Measurements from ENCODE around the gene CCSAP. TPM values are rescaled to one million over a fixed set of nuclear protein-coding genes. Genes with fewer than 3 reads are reported as not detected.

CCSAP gene
- total and polyA plus RNA-seq, 4 experiments from 2014 or later: 3.9 to 18.3 (median 10.8) TPM

- H3K36me3 Mint-ChIP-seq: no peaks in the 10 kb centered on the region
- no peaks in the 10 kb centered on the region for H3K4me1 ChIP-seq (ENCODE audit: insufficient read depth, low read length)
- ChIA-PET CTCF (ENCODE audit: partially characterized antibody) (no interaction called here), POLR2A (ENCODE audit: partially characterized antibody) (no interaction called here)
- no peaks in the 10 kb centered on the region for H3K4me1 Mint-ChIP-seq
- DNase-seq: no peak
- no peak overlapping the region for H3K27ac ChIP-seq (ENCODE audit: low read depth, low read length)
- H3K9me3 Mint-ChIP-seq: no peaks in the 10 kb centered on the region
- H3K9me3 ChIP-seq (ENCODE audit: control insufficient read depth in 1 of 2, low read length in 2 of 2): no peaks in the 10 kb centered on the region
- no peaks in the 10 kb centered on the region for H3K36me3 ChIP-seq (ENCODE audit: insufficient read depth, low read length)
- H3K27me3 ChIP-seq (ENCODE audit: insufficient read depth, low read length): no peaks in the 10 kb centered on the region
- H3K4me3 ChIP-seq (ENCODE audit: low read length in 2 of 2): no peak overlapping the region
- no peak overlapping the region for H3K4me3 Mint-ChIP-seq
- H3K27me3 Mint-ChIP-seq: peaks cover 1 to 3% of the 10 kb centered on the region in 2 donors
- intact Hi-C loops (cut with micrococcal nuclease): no loop called here
- H3K27ac Mint-ChIP-seq: no peak overlapping the region
Observed at GRCh38 chr1:229374485-229374884, 31.6 kb upstream of the CCSAP start.

DNA sequence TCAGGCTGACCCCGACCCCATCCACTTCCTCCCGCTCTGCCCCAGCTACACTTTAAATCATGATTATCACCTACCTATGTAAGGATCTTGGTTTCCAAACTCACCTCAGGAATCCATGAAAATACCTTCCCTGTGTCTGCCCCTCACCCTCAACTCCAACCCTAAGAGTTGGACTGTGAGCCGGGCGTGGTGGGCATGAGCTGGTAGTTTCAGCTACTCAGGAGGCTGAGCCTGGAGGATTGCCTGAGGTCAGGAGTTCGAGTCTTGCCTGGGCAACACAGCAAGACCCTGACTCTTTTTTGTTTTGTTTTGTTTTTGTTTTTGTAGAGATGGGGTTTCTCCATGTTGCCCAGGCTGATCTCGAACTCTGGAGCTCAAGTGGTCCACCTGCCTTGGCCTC is 30.5 kb upstream of the CCSAP start:
- no peaks in the 10 kb centered on the region for H3K27me3 ChIP-seq (ENCODE audit: insufficient read depth, low read length)
- DNase-seq: no peak
- Mint-ChIP-seq H3K4me1 (no peaks in the 10 kb centered on the region), H3K9me3 (no peaks in the 10 kb centered on the region), H3K4me3 (no peak overlapping the region), H3K36me3 (no peaks in the 10 kb centered on the region), H3K27ac (no peak overlapping the region), H3K27me3 (peaks cover 1 to 3% of the 10 kb centered on the region in 2 donors)
- H3K9me3 ChIP-seq (ENCODE audit: control insufficient read depth in 1 of 2, low read length in 2 of 2): no peaks in the 10 kb centered on the region
- H3K36me3 ChIP-seq (ENCODE audit: insufficient read depth, low read length): no peaks in the 10 kb centered on the region
- ChIA-PET POLR2A (ENCODE audit: partially characterized antibody) (no interaction called here), CTCF (ENCODE audit: partially characterized antibody) (interaction anchor here (1.1 kb wide), 1 partner anchor 15 kb away, joined by 3 read pairs; no protein-coding TSS in a partner anchor)
- H3K4me3 ChIP-seq (ENCODE audit: low read length in 2 of 2): no peak overlapping the region
- no peak overlapping the region for H3K27ac ChIP-seq (ENCODE audit: low read depth, low read length)
- H3K4me1 ChIP-seq (ENCODE audit: insufficient read depth, low read length): no peaks in the 10 kb centered on the region
- intact Hi-C loops (cut with micrococcal nuclease): no loop called here

DNA sequence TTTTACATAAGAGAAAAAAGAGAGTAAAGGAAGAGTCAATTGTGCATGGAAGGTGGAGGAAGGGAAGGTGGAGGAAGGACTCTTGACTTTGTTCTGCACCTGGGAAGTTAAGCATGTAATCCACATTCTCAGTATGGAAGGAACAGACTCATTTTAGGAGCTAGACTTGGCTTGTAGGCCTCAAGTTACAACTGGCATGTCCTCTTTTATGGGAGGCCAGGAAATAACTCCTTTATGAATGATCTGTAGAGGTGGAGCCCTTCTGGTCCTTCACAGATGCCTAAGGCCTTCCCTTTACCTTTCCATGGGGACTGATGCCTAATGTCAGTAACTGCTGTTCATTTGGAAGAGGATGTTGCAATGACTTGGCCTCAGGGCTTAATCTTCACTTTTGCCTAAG is 29.4 kb upstream of the CCSAP start:
- POLR2A ChIA-PET (ENCODE audit: partially characterized antibody): no interaction called here
- Mint-ChIP-seq H3K9me3 (peaks cover 0 to 2% (median 0%) of the 10 kb centered on the region in 8 donors), H3K27ac (no peak overlapping the region), H3K27me3 (peaks cover 1 to 5% of the 10 kb centered on the region in 2 donors), H3K4me3 (no peak overlapping the region), H3K36me3 (no peaks in the 10 kb centered on the region), H3K4me1 (no peaks in the 10 kb centered on the region)
- H3K4me1 ChIP-seq (ENCODE audit: insufficient read depth, low read length): no peaks in the 10 kb centered on the region
- H3K9me3 ChIP-seq (ENCODE audit: control insufficient read depth in 1 of 2, low read length in 2 of 2): no peaks in the 10 kb centered on the region
- no peak overlapping the region for H3K4me3 ChIP-seq (ENCODE audit: low read length in 2 of 2)
- no peaks in the 10 kb centered on the region for H3K36me3 ChIP-seq (ENCODE audit: insufficient read depth, low read length)
- DNase-seq: no peak
- intact Hi-C loops (cut with micrococcal nuclease): no loop called here
- H3K27ac ChIP-seq (ENCODE audit: low read depth, low read length): no peak overlapping the region
- H3K27me3 ChIP-seq (ENCODE audit: insufficient read depth, low read length): no peaks in the 10 kb centered on the region
- CTCF ChIA-PET (ENCODE audit: partially characterized antibody): no interaction called here

DNA sequence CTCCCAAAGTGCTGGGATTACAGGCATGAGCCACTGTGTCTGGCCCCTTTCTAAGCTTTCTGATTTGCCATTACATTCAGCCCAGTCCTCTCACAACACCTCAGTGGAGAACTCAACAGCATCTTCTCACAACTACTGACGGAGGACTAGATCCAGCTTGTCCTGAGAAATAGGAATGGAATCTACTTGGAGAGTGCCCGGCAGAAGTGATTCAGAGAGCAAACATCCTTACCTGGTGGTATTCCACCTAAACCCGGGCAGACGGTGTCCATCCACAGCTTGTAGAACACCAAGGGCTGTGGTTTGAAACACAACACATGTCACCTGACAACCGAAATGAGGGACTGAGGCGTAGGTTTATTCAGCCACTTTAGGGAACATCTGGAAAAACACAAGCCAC is 28.8 kb upstream of the CCSAP start:
- peaks cover 0 to 2% (median 0%) of the 10 kb centered on the region in 8 donors for H3K9me3 Mint-ChIP-seq
- no peaks in the 10 kb centered on the region for H3K36me3 Mint-ChIP-seq
- no peaks in the 10 kb centered on the region for H3K9me3 ChIP-seq (ENCODE audit: control insufficient read depth in 1 of 2, low read length in 2 of 2)
- no peaks in the 10 kb centered on the region for H3K36me3 ChIP-seq (ENCODE audit: insufficient read depth, low read length)
- intact Hi-C loops (cut with micrococcal nuclease): no loop called here
- peaks cover 1 to 5% of the 10 kb centered on the region in 2 donors for H3K27me3 Mint-ChIP-seq
- no peak overlapping the region for H3K27ac Mint-ChIP-seq
- no peak overlapping the region for H3K4me3 ChIP-seq (ENCODE audit: low read length in 2 of 2)
- ChIA-PET CTCF (ENCODE audit: partially characterized antibody) (no interaction called here), POLR2A (ENCODE audit: partially characterized antibody) (no interaction called here)
- no peak for DNase-seq
- no peaks in the 10 kb centered on the region for H3K4me1 ChIP-seq (ENCODE audit: insufficient read depth, low read length)
- no peaks in the 10 kb centered on the region for H3K4me1 Mint-ChIP-seq
- no peaks in the 10 kb centered on the region for H3K27me3 ChIP-seq (ENCODE audit: insufficient read depth, low read length)
- H3K4me3 Mint-ChIP-seq: no peak overlapping the region
- H3K27ac ChIP-seq (ENCODE audit: low read depth, low read length): no peak overlapping the region

DNA sequence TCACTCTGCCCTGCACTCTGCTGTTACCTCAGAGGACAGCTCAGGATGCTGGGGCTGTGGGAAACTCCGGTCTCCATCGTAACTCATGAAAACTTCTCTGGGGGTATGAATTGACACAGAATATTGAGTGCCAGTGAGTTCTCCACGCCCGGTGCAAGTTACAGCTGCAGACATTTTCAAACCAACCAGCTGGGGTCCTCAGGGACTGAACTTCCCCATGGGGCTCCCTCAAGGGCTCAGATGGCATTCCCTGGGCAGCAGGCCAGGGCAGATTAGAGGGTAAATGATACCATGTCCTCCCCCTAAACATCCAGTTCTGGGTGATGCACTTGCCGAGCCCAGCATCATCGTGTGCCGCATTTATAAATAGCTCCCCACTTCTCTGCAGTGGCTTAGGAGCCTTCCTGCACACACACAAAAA is 27.8 kb upstream of the CCSAP start:
- no peaks in the 10 kb centered on the region for H3K9me3 ChIP-seq (ENCODE audit: control insufficient read depth in 1 of 2, low read length in 2 of 2)
- Mint-ChIP-seq H3K4me1 (no peaks in the 10 kb centered on the region), H3K27ac (no peak overlapping the region), H3K27me3 (peaks cover 4 to 13% of the 10 kb centered on the region in 2 donors), H3K9me3 (peaks cover 0 to 2% (median 0%) of the 10 kb centered on the region in 8 donors), H3K36me3 (no peaks in the 10 kb centered on the region), H3K4me3 (peak overlapping the region in 1 of 8 donors; percentile 20)
- POLR2A ChIA-PET (ENCODE audit: partially characterized antibody): no interaction called here
- no peak for DNase-seq
- H3K4me1 ChIP-seq (ENCODE audit: insufficient read depth, low read length): no peaks in the 10 kb centered on the region
- CTCF ChIA-PET (ENCODE audit: partially characterized antibody): no interaction called here
- H3K36me3 ChIP-seq (ENCODE audit: insufficient read depth, low read length): no peaks in the 10 kb centered on the region
- intact Hi-C loops (cut with micrococcal nuclease): no loop called here
- H3K27ac ChIP-seq (ENCODE audit: low read depth, low read length): no peak overlapping the region
- no peaks in the 10 kb centered on the region for H3K27me3 ChIP-seq (ENCODE audit: insufficient read depth, low read length)
- no peak overlapping the region for H3K4me3 ChIP-seq (ENCODE audit: low read length in 2 of 2)

GRCh38 chr1:229368347-229368746 is 25.5 kb upstream of the CCSAP start:
- Histone ChIP-seq H3K4me3 (ENCODE audit: low read length in 2 of 2) (no peak overlapping the region), H3K36me3 (ENCODE audit: insufficient read depth, low read length) (no peaks in the 10 kb centered on the region), H3K27me3 (ENCODE audit: insufficient read depth, low read length) (no peaks in the 10 kb centered on the region), H3K27ac (ENCODE audit: low read depth, low read length) (no peak overlapping the region), H3K4me1 (ENCODE audit: insufficient read depth, low read length) (no peaks in the 10 kb centered on the region), H3K9me3 (ENCODE audit: control insufficient read depth in 1 of 2, low read length in 2 of 2) (no peaks in the 10 kb centered on the region)
- H3K4me1 Mint-ChIP-seq: no peaks in the 10 kb centered on the region
- H3K4me3 Mint-ChIP-seq: no peak overlapping the region
- no peak overlapping the region for H3K27ac Mint-ChIP-seq
- CTCF ChIA-PET (ENCODE audit: partially characterized antibody): no interaction called here
- no peaks in the 10 kb centered on the region for H3K36me3 Mint-ChIP-seq
- POLR2A ChIA-PET (ENCODE audit: partially characterized antibody): no interaction called here
- peaks cover 0 to 4% (median under 1%) of the 10 kb centered on the region in 8 donors for H3K9me3 Mint-ChIP-seq
- intact Hi-C loops (cut with micrococcal nuclease): no loop called here
- no peak for DNase-seq
- H3K27me3 Mint-ChIP-seq: peaks cover 13 to 26% of the 10 kb centered on the region in 2 donors

DNA sequence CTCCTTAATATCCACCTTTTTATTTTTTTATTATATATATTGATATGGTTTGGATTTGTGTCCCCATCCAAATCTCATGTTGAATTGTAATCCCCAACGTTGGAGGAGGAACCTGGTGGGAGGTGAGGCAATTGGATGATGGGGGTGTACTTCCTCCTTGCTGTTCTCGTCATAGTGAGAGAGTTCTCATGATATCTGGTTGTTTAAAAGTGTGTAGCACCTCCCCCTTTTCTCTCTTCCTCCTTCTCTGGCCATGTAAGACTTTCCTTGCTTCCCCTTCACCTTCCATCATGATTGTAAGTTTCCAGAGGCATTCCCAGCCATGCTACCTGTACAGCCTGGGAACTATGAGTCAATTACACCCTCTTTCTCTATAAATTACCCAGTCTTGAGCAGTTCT is 22.7 kb upstream of the CCSAP start:
- no peaks in the 10 kb centered on the region for H3K27me3 ChIP-seq (ENCODE audit: insufficient read depth, low read length)
- DNase-seq: no peak
- peaks cover 0 to 4% (median under 1%) of the 10 kb centered on the region in 8 donors for H3K9me3 Mint-ChIP-seq
- no peaks in the 10 kb centered on the region for H3K4me1 Mint-ChIP-seq
- no peak overlapping the region for H3K27ac Mint-ChIP-seq
- no peaks in the 10 kb centered on the region for H3K36me3 ChIP-seq (ENCODE audit: insufficient read depth, low read length)
- H3K9me3 ChIP-seq (ENCODE audit: control insufficient read depth in 1 of 2, low read length in 2 of 2): no peaks in the 10 kb centered on the region
- H3K4me3 Mint-ChIP-seq: no peak overlapping the region
- ChIA-PET POLR2A (ENCODE audit: partially characterized antibody) (no interaction called here), CTCF (ENCODE audit: partially characterized antibody) (interaction anchor here (1.4 kb wide), 1 partner anchor 19 kb away, joined by 3 read pairs; no protein-coding TSS in a partner anchor)
- no peak overlapping the region for H3K4me3 ChIP-seq (ENCODE audit: low read length in 2 of 2)
- H3K36me3 Mint-ChIP-seq: no peaks in the 10 kb centered on the region
- H3K27ac ChIP-seq (ENCODE audit: low read depth, low read length): no peak overlapping the region
- H3K4me1 ChIP-seq (ENCODE audit: insufficient read depth, low read length): no peaks in the 10 kb centered on the region
- H3K27me3 Mint-ChIP-seq: peaks cover 17 to 29% of the 10 kb centered on the region in 2 donors
- intact Hi-C loops (cut with micrococcal nuclease): no loop called here

All from CD4-positive, alpha-beta memory T cell (primary cell).